Gastrocnemius medialis (tissue), 4 donors: ENCODE data around the gene PKHD1. TPM values are rescaled to one million over a fixed set of nuclear protein-coding genes. Genes with fewer than 3 reads are reported as not detected.

ENCODE experiments used
- ATAC-seq, 2 donors: fragments of 150-250 bp; one replicate each; pipeline ENCODE4 v1.9.1; 2016
- DNase-seq, 2 donors: peaks; one replicate each; pipeline ENCODE4 v3.0.0-alpha.2; 2019
- H3K27ac ChIP-seq, 4 donors: fragments of 200-600 bp; sonication (generic); 1 replicate in 1 of 4; 2 replicates in 3 of 4; pipeline ENCODE4 v1.5.1; 2016 to 2018; ENCODE audit warnings: mild to moderate bottlenecking in 2 of 4, moderate library complexity in 1 of 4
- H3K27me3 ChIP-seq, 3 donors: fragments of 200-600 bp; sonication (generic) in 2 of 3; 1 replicate in 1 of 3; 2 replicates in 2 of 3; pipeline versions ENCODE4 v1.5.1 to v1.6.0; 2016 to 2019; ENCODE audit warnings: mild to moderate bottlenecking in 1 of 3, moderate library complexity in 1 of 3
- H3K36me3 ChIP-seq, 2 donors: fragments of 200-600 bp; sonication (generic) in 1 of 2; one replicate each; pipeline ENCODE4 v1.5.1; 2017 to 2018
- H3K4me1 ChIP-seq, 2 donors: fragments of 200-600 bp; sonication (generic) in 1 of 2; one replicate each; pipeline ENCODE4 v1.5.1; 2016 to 2017; ENCODE audit warnings: mild to moderate bottlenecking in 2 of 2
- H3K4me3 ChIP-seq, 4 donors: fragments of 200-600 bp; sonication (generic) in 3 of 4; 1 replicate in 1 of 4; 2 replicates in 3 of 4; pipeline ENCODE4 v1.5.1; 2016 to 2019; ENCODE audit warnings: mild to moderate bottlenecking in 2 of 4
- H3K9me3 ChIP-seq, 3 donors: fragments of 200-600 bp; sonication (generic) in 2 of 3; 1 replicate in 1 of 3; 2 replicates in 2 of 3; pipeline ENCODE4 v1.5.1; 2016 to 2019
- CTCF ChIP-seq, 5 experiments: fragments of 450-650 bp in 3 of 5; fragments of 200-600 bp in 2 of 5; sonication (generic) in 2 of 5; IDR thresholded peaks in 4 of 5; conservative IDR thresholded peaks in 1 of 5; 1 replicate in 4 of 5; 2 replicates in 1 of 5; pipeline ENCODE4 v1.5.1; 2016 to 2019; ENCODE audit warnings: antibody characterized with exemption in 5 of 5, mild to moderate bottlenecking in 3 of 5, moderate library complexity in 3 of 5
- POLR2A ChIP-seq, 2 donors: fragments of 450-650 bp; IDR thresholded peaks; one replicate each; pipeline ENCODE4 v1.6.1; 2017; ENCODE audit warnings: antibody characterized with exemption in 2 of 2, mild to moderate bottlenecking in 2 of 2, moderate library complexity in 2 of 2
- in situ Hi-C, 4 donors: fragments of 200-750 bp; cut with MboI; loops; one replicate each; pipeline versions ENCODE4 v1.15.0 to v1.8.0; 2017; ENCODE audit warnings: low sequenced_read_pairs in 4 of 4
- intact Hi-C: fragments of 100-400 bp; cut with DNase I; formaldehyde crosslinking; loops from one replicate; pipeline ENCODE4 v1.15.1; 2023; ENCODE audit warnings: low total_unique reads
- total RNA-seq, 4 donors: library from RNA; depleted of rRNA; stranded (reverse); fragments of >200 nt; gene quantifications; one replicate each; pipeline versions ENCODE4 v1.1.0 to v1.2.3, GENCODE V29; 2016

Gene PKHD1
- total RNA-seq, 4 donors from 2014 or later: 0.02 to 0.05 (median 0.02) TPM; not detected in 1

- no peak for TF ChIP-seq CTCF (IDR thresholded peaks at IDR 0.05 in 4 of 5, conservative IDR thresholded peaks at IDR 0.05 in 1 of 5)
- no peak for TF ChIP-seq POLR2A (IDR thresholded peaks at IDR 0.05)
- no peaks in the 10 kb centered on the region for H3K9me3 ChIP-seq
- no peak overlapping the region for H3K27ac ChIP-seq
- intact Hi-C loops (no loop called here), in situ Hi-C loops (no loop called here)
- DNase-seq (no peak), ATAC-seq (no peak)
- H3K4me3 ChIP-seq: no peak overlapping the region
- H3K4me1 ChIP-seq: no peaks in the 10 kb centered on the region
- H3K27me3 ChIP-seq: no peaks in the 10 kb centered on the region
- no peaks in the 10 kb centered on the region for H3K36me3 ChIP-seq
These were observed 240.9 kb downstream of the PKHD1 start for GRCh38 chr6:51846531-51846930.

GRCh38 chr6:51844336-51844735, 243.1 kb downstream of the PKHD1 start:
- TF ChIP-seq POLR2A (IDR thresholded peaks at IDR 0.05) (no peak), CTCF (IDR thresholded peaks at IDR 0.05 in 4 of 5, conservative IDR thresholded peaks at IDR 0.05 in 1 of 5) (no peak)
- no peak overlapping the region for H3K4me3 ChIP-seq
- ATAC-seq: no peak
- in situ Hi-C loops (no loop called here), intact Hi-C loops (no loop called here)
- no peak overlapping the region for H3K27ac ChIP-seq
- H3K9me3 ChIP-seq: no peaks in the 10 kb centered on the region
- DNase-seq: no peak
- H3K36me3 ChIP-seq: no peaks in the 10 kb centered on the region
- H3K27me3 ChIP-seq: no peaks in the 10 kb centered on the region
- H3K4me1 ChIP-seq: peaks cover 0 to 6% of the 10 kb centered on the region in 2 donors

- Histone ChIP-seq H3K36me3 (no peaks in the 10 kb centered on the region), H3K27ac (no peak overlapping the region), H3K27me3 (no peaks in the 10 kb centered on the region), H3K4me1 (peaks cover 0 to 6% of the 10 kb centered on the region in 2 donors), H3K4me3 (no peak overlapping the region), H3K9me3 (no peaks in the 10 kb centered on the region)
- no peak for TF ChIP-seq POLR2A (IDR thresholded peaks at IDR 0.05)
- no peak for TF ChIP-seq CTCF (IDR thresholded peaks at IDR 0.05 in 4 of 5, conservative IDR thresholded peaks at IDR 0.05 in 1 of 5)
- intact Hi-C loops (no loop called here), in situ Hi-C loops (no loop called here)
- no peak for ATAC-seq
- no peak for DNase-seq
These were observed 243.9 kb downstream of the PKHD1 start for GRCh38 chr6:51843456-51844056.

- in situ Hi-C loops (no loop called here), intact Hi-C loops (no loop called here)
- no peak overlapping the region for H3K27ac ChIP-seq
- DNase-seq (no peak), ATAC-seq (no peak)
- no peaks in the 10 kb centered on the region for H3K27me3 ChIP-seq
- H3K4me3 ChIP-seq: no peak overlapping the region
- no peaks in the 10 kb centered on the region for H3K9me3 ChIP-seq
- no peaks in the 10 kb centered on the region for H3K36me3 ChIP-seq
- H3K4me1 ChIP-seq: peaks cover 0 to 6% of the 10 kb centered on the region in 2 donors
- TF ChIP-seq POLR2A (IDR thresholded peaks at IDR 0.05) (no peak), CTCF (IDR thresholded peaks at IDR 0.05 in 4 of 5, conservative IDR thresholded peaks at IDR 0.05 in 1 of 5) (no peak)
These were observed 244.5 kb downstream of the PKHD1 start for GRCh38 chr6:51842804-51843378.
